Stimulated activated CD8-positive, alpha-beta memory T cell treated with anti-CD3 and anti-CD28 coated beads, Interleukin-7, amount 100 ng/mL, for 48 hours (primary cell): ENCODE measurements around the gene CXXC5.

Source experiments
- DNase-seq, 2 donors: peaks; one replicate each; pipeline ENCODE4 v3.0.0-alpha.2; 2020; ENCODE audit warnings: low read depth in 1 of 2; ENCODE audit errors: extremely low read depth in 1 of 2

The CXXC5 gene

DNA sequence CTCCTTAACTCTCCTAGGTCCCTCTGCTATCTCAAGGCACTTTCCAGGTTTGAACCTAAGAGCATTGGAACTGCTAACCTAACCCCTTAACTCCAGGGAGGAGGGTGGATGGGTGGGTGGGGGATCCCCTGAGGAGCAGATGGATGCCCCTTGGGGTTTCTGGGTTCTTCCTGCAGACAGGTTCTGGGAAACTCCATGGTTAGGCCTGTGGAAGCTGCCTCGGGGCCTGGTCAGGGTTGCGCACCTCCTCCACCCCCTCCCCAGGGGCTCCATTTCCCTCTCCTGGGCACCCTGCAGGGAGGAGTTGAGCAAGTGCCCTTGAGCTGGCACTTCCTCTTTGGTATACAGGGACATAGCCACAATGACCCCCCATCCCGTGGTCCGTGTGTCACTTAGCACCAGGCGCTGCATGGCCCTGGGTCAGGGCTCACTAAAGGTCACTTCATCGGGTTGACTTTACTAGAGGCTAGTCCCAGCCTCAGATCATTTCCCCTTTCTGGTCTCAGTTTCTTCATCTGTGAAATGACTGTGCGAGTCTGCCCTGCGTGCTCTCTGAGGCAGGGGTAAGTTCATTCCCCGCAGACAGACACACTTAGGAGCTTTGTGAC lies 16.0 kb downstream of the CXXC5 start:
- DNase-seq = no peak

DNA sequence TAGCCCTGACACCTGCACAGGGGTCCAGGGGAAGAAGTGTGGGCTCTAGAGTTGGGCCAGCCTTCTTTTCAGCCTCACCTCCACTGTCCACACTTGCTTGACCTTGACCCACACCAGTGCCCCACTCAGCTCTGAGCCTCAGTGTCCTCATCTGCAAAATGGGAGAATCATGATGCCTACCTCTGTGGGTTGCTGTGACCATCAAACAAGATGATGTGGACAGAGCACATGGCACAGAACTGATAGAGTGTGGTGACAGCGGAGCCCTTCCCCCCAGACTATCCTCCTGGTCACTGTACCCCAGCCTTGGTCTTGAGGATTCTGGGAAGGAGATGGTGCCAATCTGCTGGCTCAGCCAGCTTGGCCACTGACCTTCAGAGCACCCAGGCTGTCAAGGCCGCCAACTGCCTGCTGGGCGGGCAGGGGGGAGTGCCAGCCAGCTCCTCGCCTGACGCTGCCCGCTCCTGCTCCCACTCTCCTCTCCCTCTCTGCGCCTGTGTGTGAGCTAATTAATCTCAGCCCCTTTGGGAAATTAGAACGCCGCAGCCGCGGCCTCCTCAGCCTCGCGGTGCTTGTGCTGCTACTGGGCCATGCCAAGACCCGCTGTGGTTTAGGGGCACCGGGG lies 16.7 kb downstream of the CXXC5 start:
- DNase-seq = no peak

GRCh38 chr5:139665626-139666025 lies 17.5 kb downstream of the CXXC5 start:
- no peak for DNase-seq

DNA sequence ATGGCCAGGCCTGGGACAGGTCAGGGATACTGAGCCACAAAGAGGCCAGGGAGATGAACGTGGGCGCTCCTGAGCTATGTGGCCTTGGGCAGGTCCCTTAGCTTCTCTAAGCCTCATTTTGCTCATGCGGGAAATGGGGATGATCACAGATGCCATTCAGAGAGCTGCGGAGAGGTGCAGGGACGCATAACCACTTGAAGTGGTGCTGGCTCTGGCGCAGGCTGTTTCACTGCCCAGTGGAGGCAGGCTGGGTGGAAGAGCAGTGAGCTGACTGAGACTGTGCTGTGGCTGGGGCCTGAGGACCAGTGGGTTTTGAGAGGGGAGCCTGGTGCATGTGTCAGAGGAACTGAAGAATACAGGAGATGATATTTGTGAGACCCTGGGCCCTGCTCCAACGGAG lies 18.4 kb downstream of the CXXC5 start:
- DNase-seq = no peak

DNA sequence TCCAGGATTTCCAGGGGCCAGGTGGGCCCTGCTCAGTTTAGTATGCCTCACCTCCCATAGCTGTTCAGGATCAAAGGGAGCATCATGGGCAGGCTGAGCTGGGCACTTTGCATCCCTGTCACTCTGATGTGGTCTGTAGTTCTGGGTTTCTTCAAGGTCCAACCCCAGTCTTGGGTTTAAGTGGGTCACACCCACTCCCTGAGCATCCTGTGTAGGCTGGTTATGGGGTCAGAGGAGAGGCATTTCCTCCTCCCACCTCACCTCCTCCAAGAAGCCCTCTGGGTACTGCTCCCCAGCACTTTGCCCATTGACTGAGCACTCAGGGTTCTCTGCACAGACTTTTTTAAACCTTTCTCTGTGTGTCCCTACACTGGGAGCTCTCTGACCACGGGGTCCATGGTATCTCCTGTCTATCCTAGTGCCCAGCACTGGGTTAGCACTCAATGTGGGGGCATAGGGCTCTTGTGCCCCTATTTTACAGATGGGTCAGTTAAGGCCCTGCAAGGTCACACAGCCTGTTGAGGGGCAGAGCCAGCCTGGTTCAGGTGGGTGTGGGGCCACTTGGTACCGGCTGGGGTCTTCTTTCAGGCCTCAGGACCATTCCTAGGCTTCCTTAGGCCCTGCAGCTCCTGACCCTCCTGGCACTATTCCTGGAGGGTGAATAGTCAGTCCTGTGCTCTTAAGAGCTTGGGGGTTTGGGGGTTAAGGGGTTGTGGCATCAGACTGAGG lies 19.0 kb downstream of the CXXC5 start:
- no peak for DNase-seq

DNA sequence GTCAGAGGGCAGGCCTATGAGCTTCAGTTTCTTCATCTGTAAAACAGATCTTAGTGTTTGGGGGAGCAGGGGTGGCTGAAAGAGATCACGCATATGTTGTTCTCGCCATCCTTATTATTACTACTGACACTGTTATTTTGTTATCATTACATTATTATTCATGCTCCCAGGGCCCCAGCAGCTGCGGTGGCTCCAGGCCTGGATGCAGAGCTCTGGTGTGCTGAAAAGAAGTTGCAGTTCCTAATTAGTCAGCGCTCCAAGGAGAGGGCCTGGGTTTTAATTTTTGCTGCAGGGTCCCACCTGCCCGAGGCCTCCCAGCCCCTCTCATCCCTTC lies 19.5 kb downstream of the CXXC5 start:
- no peak for DNase-seq

GRCh38 chr5:139668064-139668880 lies 20.1 kb downstream of the CXXC5 start:
- DNase-seq = no peak

- no peak for DNase-seq
Measured at GRCh38 chr5:139668924-139669661, 20.9 kb downstream of the CXXC5 start.

DNA sequence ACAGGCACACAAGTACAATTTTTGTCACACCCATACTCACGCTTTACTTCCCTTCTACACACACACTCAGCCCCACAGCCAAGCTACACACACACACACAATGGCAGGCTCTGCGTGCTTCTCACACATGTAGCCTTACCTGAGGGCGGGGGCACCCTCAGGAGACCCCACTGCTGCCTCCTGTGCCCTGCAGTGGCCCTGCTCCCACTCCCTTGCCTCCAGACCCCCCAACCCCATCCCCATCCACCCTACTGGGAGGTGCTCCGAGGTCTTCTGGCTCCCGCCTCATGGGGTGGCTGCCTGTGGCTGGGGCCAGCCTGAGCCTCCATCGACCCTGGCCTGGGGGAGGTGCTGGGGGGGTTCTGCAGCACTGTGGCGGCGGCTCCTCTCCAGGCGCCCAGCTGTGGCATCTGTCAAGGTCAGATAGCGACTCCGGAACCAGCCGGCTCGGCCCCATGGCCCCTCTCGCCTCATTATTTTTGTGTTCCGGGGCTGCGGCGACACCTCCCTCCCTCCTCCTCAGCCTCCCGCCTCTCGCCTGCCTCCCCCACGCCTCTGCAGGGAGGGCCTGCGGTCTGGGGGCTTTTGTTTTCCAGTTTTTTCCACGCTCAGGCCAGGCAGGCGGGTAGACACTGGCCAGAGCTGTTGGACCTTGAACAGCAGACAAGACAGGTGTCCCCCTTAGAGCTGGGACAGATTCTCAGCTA lies 21.7 kb downstream of the CXXC5 start:
- DNase-seq = no peak

GRCh38 chr5:139670369-139671095 lies 22.4 kb downstream of the CXXC5 start:
- DNase-seq = no peak

GRCh38 chr5:139671096-139671841 lies 23.1 kb downstream of the CXXC5 start:
- no peak for DNase-seq

DNA sequence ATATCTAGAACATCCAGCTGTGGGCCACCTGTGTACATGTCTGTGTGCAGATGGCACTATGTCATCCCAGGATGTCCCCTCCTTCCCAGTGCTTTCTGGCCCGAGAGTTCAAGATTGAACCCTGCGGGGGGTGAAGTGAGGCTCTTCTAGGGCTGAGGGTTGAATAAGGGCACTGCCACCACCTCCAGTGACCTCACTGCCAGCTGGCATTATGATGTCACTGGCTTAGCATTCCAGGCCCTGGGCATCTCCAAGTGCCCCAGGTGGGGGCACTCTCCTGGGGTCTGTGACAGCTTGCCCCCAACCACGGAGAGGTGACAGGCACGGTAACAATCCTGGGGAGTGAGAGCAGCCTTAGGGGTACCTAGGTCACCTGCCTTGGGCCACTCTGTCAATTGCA lies 27.1 kb downstream of the CXXC5 start:
- no peak for DNase-seq

DNA sequence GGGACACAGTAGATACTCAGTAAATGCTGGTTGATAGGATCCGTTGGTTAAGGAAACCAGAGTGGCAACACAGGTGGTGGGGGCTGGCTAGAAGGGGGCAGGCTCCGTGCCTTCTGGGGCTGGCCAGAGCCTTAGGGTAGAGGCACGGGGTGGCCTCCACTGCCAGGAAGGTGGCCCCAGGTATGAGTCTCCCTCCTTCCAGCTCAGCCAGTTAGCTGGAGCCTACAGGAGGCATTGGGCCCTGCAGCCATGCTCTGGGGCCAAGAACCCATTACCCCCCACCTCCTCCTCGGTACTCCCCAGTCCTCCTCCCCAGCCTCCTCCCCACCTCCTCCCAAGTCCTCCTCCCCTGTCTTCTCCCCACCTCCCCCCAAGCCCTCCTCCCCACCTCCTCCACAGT lies 27.7 kb downstream of the CXXC5 start:
- DNase-seq = no peak

DNA sequence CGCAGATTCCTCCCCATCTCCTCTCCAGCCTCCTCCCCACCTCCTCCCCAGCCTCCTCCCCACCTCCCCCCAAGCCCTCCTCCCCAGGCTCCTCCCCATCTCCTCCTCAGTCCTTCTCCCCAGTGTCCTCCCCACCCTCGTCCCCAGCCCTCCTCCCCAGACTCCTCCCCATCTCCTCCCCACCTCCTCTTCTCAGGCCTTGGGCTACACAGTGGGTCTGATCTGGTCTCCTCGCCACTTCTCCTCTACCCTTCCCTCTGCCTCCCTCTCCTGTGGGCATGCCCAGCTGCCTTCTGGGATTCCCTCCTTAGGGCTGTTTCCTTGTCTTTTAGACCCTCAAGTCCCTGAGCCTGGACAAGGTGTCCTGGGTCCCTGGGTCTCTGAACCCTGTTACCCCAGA lies 28.3 kb downstream of the CXXC5 start:
- DNase-seq = no peak

DNA sequence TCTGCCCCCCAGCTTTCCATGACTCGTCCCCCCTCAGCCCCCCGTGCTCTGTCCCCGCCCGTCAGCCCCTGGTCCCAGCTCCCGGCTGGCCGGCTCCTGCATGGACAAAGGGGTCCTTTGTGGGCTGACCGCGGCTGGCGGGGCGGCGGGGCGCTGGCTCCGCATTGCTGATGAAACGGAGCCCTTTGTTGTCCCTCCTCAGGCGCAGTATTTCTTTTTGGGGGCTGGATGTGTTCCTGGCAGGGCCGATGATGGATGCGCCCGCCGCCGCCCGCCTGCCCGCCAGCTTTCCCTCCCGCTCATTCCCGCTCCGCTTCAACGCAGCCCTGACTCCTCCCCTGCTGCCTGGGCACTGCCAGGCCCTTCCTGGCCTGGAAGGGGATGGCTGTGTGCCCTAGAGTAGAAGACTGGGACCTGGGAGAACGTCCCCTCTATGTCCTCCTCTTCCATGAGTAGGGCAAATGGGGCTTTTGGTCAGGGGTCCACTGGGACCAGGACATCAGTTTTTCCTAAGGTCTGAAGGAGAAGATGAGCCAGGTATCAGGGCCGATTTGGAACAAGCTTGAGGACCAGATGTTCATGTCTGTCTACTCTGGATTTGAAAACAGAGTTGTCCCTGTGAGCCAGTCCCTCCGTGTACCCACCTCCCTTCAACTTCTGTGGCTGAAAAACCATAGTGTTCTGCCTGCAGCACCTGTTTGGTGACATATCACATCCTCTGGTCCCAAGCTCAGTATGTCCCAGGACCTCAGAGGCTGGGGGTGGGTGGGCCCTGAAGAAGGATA lies 29.0 kb downstream of the CXXC5 start:
- no peak for DNase-seq

DNA sequence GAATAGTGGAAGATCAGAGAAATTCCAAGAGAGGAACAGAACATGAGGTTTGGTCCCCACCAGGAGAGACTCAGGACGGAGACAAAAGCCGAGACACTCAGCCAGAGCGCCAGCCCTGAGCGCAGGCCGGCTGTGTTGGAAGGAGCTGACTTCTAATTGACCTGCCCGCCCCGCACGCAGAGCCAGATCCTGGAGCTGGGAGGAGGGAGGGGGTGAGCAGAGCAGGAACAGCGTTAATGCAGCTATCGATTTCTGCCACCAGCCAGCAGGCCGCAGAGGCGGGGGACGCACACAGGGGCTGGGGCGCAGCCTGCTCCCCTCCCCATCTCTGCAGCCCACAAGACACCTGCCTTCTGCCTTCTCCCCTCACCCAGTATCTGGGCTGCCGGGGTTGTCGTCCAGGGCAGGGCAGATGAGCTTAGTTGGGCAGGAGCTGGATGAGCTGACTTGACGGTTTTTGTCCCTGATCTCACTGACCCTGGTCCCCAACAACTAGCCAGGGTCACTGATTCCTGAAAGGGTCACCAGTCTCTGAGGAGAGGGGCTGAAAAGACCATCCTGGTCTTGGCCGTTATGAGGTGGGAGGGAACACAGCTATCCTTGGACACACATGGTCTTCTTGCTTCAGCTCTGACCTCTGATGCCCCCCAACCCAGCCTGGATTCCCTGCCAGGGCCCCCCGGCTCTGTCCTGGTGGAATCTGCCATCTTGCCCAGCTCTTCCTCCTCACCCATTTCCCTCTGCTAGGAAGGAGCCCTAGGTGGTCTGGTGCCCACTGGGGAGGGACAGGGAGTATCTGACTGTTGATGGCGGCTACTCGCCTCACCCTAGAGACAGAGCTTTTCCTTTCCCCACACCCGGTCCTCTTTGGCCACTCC lies 29.8 kb downstream of the CXXC5 start:
- DNase-seq = no peak
